NCI-H2227 (cell line): ENCODE measurements around the gene SCPEP1.
"Not testable (repeated sequence)": the region's sequence is repeated elsewhere in the genome, so short reads cannot be mapped to it uniquely, and the experiment has no call there.

ENCODE experiments used
- DNase-seq: peaks from one replicate; lab custom pipeline; 2025; ENCODE audit not compliant: unreplicated experiment; lab: John Stamatoyannopoulos, UW

SCPEP1 gene

GRCh38 chr17:56960596-56961538 lies 17.1 kb upstream of the SCPEP1 start, which contains the start of gene COIL:
COIL (minus strand) TSS chr17:56961050; CDS start chr17:56961019, 31 bp downstream.
- DNase-seq, result peak; percentile 98

GRCh38 chr17:56965241-56965640 lies 12.7 kb upstream of the SCPEP1 start:
- not testable (repeated sequence) for DNase-seq

DNA sequence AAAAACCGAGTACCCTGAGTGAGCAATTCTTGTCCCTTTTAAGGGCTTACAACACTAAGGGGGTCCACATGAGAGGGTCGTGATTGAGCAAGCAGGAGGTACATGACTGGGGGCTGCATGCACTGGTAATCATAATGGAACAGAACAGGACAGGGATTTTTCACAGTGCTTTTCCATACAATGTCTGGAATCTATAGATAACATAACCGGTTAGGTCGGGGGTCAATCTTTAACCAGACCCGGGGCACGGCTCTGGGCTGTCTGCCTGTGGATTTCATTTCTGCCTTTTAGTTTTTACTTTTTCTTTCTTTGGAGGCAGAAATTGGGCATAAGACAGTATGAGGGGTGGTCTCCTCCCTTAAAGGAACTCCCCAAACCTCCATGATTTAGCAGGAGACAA lies 12.2 kb upstream of the SCPEP1 start:
- not testable (repeated sequence) for DNase-seq

- peak; percentile 65 for DNase-seq
Observed at GRCh38 chr17:56966338-56966737, 11.6 kb upstream of the SCPEP1 start.

- no peak for DNase-seq
Observed at GRCh38 chr17:56970974-56971373, 7.0 kb upstream of the SCPEP1 start.

GRCh38 chr17:56972111-56972730 lies 5.7 kb upstream of the SCPEP1 start:
- no peak for DNase-seq

- no peak for DNase-seq
Observed at GRCh38 chr17:56973520-56973919, 4.4 kb upstream of the SCPEP1 start.

DNA sequence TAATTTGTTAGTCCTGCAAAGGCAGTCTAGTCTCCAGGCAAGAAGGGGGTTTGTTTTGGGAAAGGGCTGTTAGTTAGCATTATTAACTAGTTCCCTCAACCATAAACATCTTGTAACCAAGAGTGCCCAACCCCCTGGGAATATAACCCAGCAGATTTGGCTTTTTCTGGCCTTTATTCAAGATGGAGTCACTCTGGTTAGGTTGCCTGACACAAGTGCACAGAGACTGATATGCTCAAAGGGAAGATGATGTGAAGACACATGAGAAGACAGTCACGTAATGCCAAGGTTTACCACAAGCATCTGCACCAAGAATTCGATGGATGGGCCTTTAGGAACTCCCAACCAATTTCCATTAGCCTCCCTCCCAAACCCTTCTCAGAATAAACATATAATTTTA lies 3.9 kb upstream of the SCPEP1 start:
- DNase-seq, result no peak

DNA sequence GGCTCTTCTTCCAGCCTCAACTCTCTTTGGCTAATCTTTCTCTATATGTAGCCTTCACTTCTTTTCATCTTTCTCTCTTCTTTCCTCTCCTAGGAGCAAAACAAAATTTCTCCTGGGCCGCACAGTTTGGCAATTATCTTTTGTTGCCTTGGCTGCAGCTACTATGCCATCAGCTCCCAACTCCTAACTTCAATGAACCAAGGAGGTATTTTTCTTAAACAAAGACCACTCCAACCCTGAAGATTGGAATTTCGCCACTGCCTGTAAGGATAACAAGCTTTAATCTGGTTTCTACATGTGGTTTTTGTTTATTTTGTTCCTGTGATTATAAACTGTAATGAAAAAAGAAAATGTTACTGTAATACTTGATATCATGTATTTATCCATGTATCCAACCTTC lies 2.3 kb upstream of the SCPEP1 start:
- DNase-seq, result no peak

DNA sequence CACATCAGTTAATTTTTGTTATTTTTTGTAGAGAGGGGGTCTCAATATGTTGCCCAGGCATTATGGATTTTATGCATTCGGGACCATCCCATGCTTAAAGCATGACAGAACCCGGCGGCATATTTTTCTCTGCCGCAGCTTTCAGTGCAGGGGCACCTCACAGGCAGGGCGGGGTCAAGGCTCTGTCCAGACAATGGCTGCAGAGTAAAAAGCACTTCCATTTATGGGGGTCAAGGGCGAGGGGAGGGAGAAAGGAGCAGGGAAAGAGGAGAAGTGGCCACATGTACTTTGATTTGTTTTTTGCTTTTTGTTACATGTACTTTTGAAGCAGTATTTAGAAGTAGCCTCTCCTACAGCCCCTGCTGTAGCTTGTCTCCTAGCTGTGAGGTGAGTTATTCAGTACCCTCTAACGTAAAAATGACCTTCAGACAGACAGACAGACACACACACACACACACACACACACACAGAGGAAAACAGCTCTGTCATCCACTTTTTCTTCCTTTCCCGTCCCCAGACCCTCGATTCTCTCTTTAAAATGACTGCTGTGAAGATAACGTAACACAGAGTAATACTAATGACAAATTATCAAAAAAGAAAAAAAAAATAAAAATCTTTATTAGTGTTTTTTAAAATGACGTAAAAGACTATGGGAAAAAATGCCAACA lies 856 bp upstream of the SCPEP1 start:
- DNase-seq, result no peak

DNA sequence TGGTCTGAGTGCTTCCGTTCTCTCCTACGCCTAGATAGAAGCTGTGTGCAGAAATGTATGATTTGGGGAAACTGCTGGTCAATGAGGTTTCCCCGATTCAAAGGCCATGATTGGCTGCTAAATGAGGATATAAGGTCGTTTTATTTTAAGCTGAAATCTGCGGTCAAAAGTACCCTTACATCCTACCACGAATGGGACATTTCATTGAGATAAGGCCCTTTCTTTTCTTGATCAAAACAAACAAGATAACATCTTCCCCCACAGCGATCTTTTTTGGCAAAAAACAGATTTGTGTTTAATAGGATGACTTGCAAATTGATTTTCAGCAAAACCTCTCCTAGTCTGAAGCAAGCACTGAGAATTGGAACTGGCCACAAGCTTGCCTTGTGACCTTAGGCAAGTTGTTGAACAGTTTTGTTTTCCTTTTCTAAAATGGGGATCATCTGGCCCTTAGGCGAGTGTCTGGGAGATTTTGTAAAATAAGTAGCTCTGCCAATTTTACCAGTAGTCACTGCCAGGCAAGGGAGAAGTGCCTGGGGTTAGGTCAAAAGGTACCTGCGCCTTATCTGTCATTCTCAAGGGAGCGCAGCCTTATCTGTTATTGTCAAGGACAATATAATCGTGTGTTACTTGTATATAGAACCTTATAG lies 635 bp downstream of the SCPEP1 start:
- DNase-seq, result no peak

DNA sequence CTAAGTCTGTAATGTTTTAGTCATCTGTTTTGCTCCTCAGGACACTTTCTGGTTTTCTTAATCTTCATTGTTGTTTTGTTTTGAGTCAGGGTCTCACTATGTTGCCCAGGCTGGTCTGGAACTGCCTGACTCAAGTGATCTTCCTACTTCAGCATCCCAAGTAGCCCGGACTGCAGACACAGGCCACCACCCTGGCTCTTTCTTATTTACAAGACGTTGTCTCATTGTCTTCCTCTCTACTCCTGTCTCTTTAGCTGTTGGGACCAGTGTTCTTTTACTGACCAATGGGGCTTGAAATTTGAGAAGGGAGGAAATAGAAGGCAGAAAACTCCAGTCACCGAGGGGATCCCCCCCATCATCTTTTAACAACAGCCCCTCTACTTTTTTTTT lies 1.2 kb downstream of the SCPEP1 start:
- DNase-seq, result no peak

GRCh38 chr17:56980526-56980925 lies 2.6 kb downstream of the SCPEP1 start:
- not testable (repeated sequence) for DNase-seq

- DNase-seq, result no peak
Observed at GRCh38 chr17:56982312-56982711, 4.4 kb downstream of the SCPEP1 start.

- no peak for DNase-seq
Observed at GRCh38 chr17:56983366-56983765, 5.4 kb downstream of the SCPEP1 start.

DNA sequence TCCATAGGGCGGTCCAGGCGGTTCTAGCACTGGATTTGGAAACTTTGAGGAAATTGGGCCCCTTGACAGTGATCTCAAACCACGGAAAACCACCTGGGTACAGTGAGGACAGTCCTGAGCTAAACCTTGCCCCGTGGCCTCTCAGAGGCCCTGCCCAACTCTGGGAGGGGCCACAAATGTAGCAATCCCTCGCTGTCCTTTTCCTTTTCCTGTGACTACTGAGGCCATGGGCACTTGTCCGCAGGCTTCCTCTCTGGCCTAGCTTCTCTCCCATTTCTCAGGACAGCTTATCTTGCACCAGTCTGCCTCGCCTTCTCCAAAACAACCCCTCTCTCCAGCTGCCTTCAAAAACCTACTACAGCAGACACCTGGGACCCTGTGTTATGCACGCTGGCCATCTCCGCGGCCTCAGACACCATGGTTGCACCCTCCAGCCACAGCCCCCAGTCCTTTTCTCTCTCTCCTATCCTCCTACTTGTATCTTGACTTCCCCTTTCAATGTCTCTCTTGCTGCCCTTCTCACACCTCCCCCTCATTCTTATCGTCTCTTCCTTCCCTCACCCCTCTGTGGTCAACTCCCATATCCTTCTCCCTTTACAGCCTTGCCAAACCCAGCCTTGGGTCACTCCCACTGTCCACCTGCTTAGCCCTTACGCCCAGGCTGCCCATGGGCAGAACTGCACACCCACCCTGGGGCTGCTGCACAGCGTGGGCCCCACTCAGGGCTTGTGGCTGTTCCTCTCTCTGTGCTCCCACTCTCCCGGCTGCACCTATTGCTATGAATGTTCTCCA lies 7.6 kb downstream of the SCPEP1 start:
- no peak for DNase-seq

- DNase-seq, result no peak
Observed at GRCh38 chr17:56987283-56987834, 9.4 kb downstream of the SCPEP1 start.

GRCh38 chr17:56988901-56989572 lies 11.1 kb downstream of the SCPEP1 start:
- DNase-seq, result no peak

- DNase-seq, result no peak
Observed at GRCh38 chr17:56992364-56992763, 14.4 kb downstream of the SCPEP1 start.
